Measurements from ENCODE around the gene RNF220. TPM values are rescaled to one million over a fixed set of nuclear protein-coding genes. Genes with fewer than 3 reads are reported as not detected.

The RNF220 gene
- total and polyA plus RNA-seq, 2 of the 13 experiments (the other 11 are each of a cell fraction or from before 2014, with no cell fraction given): 48.2 to 72.1 TPM

- TF ChIP-seq PAXIP1 (CRISPR knock-in tag; conservative IDR thresholded peaks at IDR 0.05) (no peak), ZSCAN31 (CRISPR knock-in tag; IDR thresholded peaks at IDR 0.05; ENCODE audit: low read depth) (no peak), PCBP1 (IDR thresholded peaks at IDR 0.05; ENCODE audit: borderline replicate concordance, low read depth, low read length) (no peak), ZBTB14 (CRISPR knock-in tag; IDR thresholded peaks at IDR 0.05) (no peak), SALL1 (CRISPR knock-in tag; IDR thresholded peaks at IDR 0.05) (no peak), CEBPB (IDR thresholded peaks at IDR 0.05; ENCODE audit: borderline replicate concordance, low read depth, low read length) (no peak)
Measured at GRCh38 chr1:44670751-44671640, 265.9 kb downstream of the RNF220 start (continued).
